Stimulated activated CD8-positive, alpha-beta memory T cell treated with anti-CD3 and anti-CD28 coated beads, Interleukin-7, amount 100 ng/mL, for 4 hours (primary cell): ENCODE results near the gene STAT6.

ENCODE experiments used
- DNase-seq, 2 donors: peaks; one replicate each; pipeline ENCODE4 v3.0.0-alpha.2; 2020; ENCODE audit warnings: low read depth in 2 of 2

STAT6 gene

GRCh38 chr12:57146961-57147944 lies 36.1 kb upstream of the STAT6 start, which contains the start of gene LRP1-AS:
Gene LRP1-AS (minus strand): TSS chr12:57147619.
- no peak for DNase-seq

- no peak for DNase-seq
Observed at GRCh38 chr12:57146092-57146491, 34.9 kb upstream of the STAT6 start.

GRCh38 chr12:57145460-57146059 lies 34.4 kb upstream of the STAT6 start:
- no peak for DNase-seq

GRCh38 chr12:57143454-57143853 lies 32.3 kb upstream of the STAT6 start:
- no peak for DNase-seq

- no peak for DNase-seq
Observed at GRCh38 chr12:57142727-57143126, 31.6 kb upstream of the STAT6 start.

GRCh38 chr12:57142121-57142520 lies 31.0 kb upstream of the STAT6 start:
- DNase-seq: no peak

- no peak for DNase-seq
Observed at GRCh38 chr12:57141249-57141648, 30.1 kb upstream of the STAT6 start.

GRCh38 chr12:57139796-57140649 lies 28.9 kb upstream of the STAT6 start:
- no peak for DNase-seq

- no peak for DNase-seq
Observed at GRCh38 chr12:57138526-57139272, 27.5 kb upstream of the STAT6 start.

GRCh38 chr12:57135527-57136326 lies 24.6 kb upstream of the STAT6 start:
- DNase-seq: no peak

- no peak for DNase-seq
Observed at GRCh38 chr12:57134949-57135348, 23.8 kb upstream of the STAT6 start.

- no peak for DNase-seq
Observed at GRCh38 chr12:57133916-57134315, 22.8 kb upstream of the STAT6 start.

- no peak for DNase-seq
Observed at GRCh38 chr12:57133013-57133569, 21.9 kb upstream of the STAT6 start.

GRCh38 chr12:57131896-57132744 lies 21.0 kb upstream of the STAT6 start:
- no peak for DNase-seq

- no peak for DNase-seq
Observed at GRCh38 chr12:57130941-57131340, 19.8 kb upstream of the STAT6 start.

- DNase-seq: no peak
Observed at GRCh38 chr12:57129889-57130288, 18.7 kb upstream of the STAT6 start.

GRCh38 chr12:57129321-57129842 lies 18.2 kb upstream of the STAT6 start:
- DNase-seq: no peak

- no peak for DNase-seq
Observed at GRCh38 chr12:57128519-57129247, 17.5 kb upstream of the STAT6 start.
